Measurements from ENCODE around the gene MED26. TPM values are rescaled to one million over a fixed set of nuclear protein-coding genes. Genes with fewer than 3 reads are reported as not detected.
A peak's percentile ranks its signal among the peaks of the same experiment; 100 is the strongest.
"Not testable (repeated sequence)": the region's sequence is repeated elsewhere in the genome, so short reads cannot be mapped to it uniquely, and the experiment has no call there.

Gene MED26
- total and polyA plus RNA-seq, 2 of the 8 experiments (the other 6 are each of a cell fraction or from before 2014, with no cell fraction given) = 5.3 to 10.7 TPM

DNA sequence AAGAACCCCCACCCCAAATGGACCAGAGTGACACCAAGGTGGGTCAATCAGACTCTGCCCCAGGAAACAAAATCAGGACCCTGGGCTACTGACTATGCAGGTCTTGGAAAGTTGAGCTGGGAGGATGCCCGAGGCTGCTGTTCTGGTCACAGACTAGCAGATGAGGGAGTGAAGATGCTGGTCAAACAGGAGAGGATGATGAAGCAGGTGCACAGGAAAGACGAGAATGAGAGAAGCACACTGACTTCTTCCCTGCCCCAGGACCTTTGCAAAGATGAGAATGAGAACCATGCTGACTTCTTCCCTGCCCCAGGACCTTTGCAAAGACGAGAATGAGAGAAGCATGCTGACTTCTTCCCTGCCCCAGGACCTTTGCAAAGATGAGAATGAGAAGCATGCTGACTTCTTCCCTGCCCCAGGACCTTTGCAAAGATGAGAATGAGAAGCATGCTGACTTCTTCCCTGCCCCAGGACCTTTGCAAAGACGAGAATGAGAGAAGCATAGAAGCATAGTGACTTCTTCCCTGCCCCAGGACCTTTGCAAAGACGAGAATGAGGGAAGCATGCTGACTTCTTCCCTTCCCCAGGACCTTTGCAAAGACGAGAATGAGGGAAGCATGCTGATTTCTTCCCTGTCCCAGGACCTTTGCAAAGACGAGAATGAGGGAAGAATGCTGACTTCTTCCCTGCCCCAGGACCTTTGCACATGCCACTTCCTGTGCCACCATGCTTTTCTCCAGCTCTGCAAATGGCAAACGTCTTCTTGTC is 23.6 kb upstream of the MED26 start:
- H2BK20ac ChIP-seq (ENCODE audit: low read length) = not testable (repeated sequence)
- TF ChIP-seq KDM1A (IDR thresholded peaks at IDR 0.05; ENCODE audit: borderline replicate concordance, low read length) = peak; percentile 83

More for the DNA sequence above, 23.6 kb upstream of the MED26 start:
- H4K5ac ChIP-seq (ENCODE audit: insufficient read length, low read depth, low read length); H4K91ac ChIP-seq (replicated peaks; ENCODE audit: insufficient read length, low read length); H3K9me3 ChIP-seq (ENCODE audit: insufficient read depth in 2 of 2, low read depth in 1 of 2, low read length in 1 of 2); H3K23ac ChIP-seq (ENCODE audit: insufficient read length); H2BK5ac ChIP-seq (ENCODE audit: low read depth, low read length); H4K8ac ChIP-seq (ENCODE audit: extremely low read depth, insufficient read depth, low read length); H2BK15ac ChIP-seq (ENCODE audit: low read length); H3K27me3 ChIP-seq (replicated peaks in 1 of 4; ENCODE audit: control insufficient read depth in 3 of 4, extremely low read depth in 1 of 4, insufficient read depth in 3 of 4, low read length in 3 of 4); DNase-seq (ENCODE audit: low read depth in 1 of 2, low spot score in 2 of 2); H3K14ac ChIP-seq (ENCODE audit: insufficient read length); H3K79me1 ChIP-seq (ENCODE audit: low read depth, low read length); H2AK5ac ChIP-seq (ENCODE audit: low read depth, low read length); FAIRE-seq; H2BK12ac ChIP-seq (ENCODE audit: low read depth, low read length); H3K9ac ChIP-seq (replicated peaks in 1 of 4; ENCODE audit: extremely low read depth in 1 of 4, low read depth in 3 of 4, low read length in 3 of 4); H3K4ac ChIP-seq (replicated peaks; ENCODE audit: insufficient read length, low read depth, low read length); H4K20me1 ChIP-seq (replicated peaks in 1 of 2; ENCODE audit: control insufficient read depth in 1 of 2, insufficient read depth in 2 of 2, low read length in 2 of 2); H2AFZ ChIP-seq (ENCODE audit: low read length); H3K4me1 ChIP-seq (replicated peaks in 1 of 4; ENCODE audit: control insufficient read depth in 3 of 4, insufficient read depth in 4 of 4, low read length in 3 of 4); H3K18ac ChIP-seq (ENCODE audit: extremely low read depth, low read length); H3K79me2 ChIP-seq (ENCODE audit: control insufficient read depth in 1 of 2, insufficient read depth in 2 of 2, low read length in 2 of 2); H3K4me3 ChIP-seq (ENCODE audit: extremely low read depth in 1 of 4, insufficient read depth in 2 of 4, low read depth in 3 of 4, low read length in 4 of 4); H3K56ac ChIP-seq (replicated peaks; ENCODE audit: insufficient read length, low read depth, low read length); H2BK120ac ChIP-seq (replicated peaks; ENCODE audit: low read depth, low read length); CTCF ChIA-PET (ENCODE audit: partially characterized antibody); H3K23me2 ChIP-seq (ENCODE audit: low read depth, low read length); H3K4me2 ChIP-seq (ENCODE audit: insufficient read depth in 1 of 2, low read depth in 2 of 2, low read length in 2 of 2); H3K27ac ChIP-seq (ENCODE audit: low read depth, low read length): not testable (repeated sequence)
- POLR2A ChIA-PET (ENCODE audit: partially characterized antibody) = interaction anchor here (0.7 to 1.4 kb wide), 3 partner anchors 15 to 354 kb away, joined by 3 to 5 read pairs (median 3); no protein-coding TSS in a partner anchor
- H3K36me3 ChIP-seq (ENCODE audit: control insufficient read depth in 2 of 4, insufficient read depth in 4 of 4, low read length in 3 of 4) = peaks cover 25 to 72% (median 50%) of the 10 kb centered on the region in 4 experiments
- 89% methylated on average over 8 of the region's 8 CpGs; no CpG with 5 or more reads in 1 of the 2 experiments for WGBS, 2 experiments (ENCODE audit: extremely low coverage in 1 of 2, insufficient coverage in 1 of 2, insufficient read length in 1 of 2, insufficient replicate concordance in 2 of 2, low coverage in 1 of 2, low lambda C conversion rate in 2 of 2, missing lambda C conversion rate in 1 of 2)

All from H1 (cell line).